SU-DHL-6 (cell line): Measurements from ENCODE around the gene CHMP5.

Experiments used
- H2AFZ ChIP-seq: fragments of 200-600 bp; sonication (generic); 2 replicates; pipeline ENCODE4 v1.6.1; 2014; ENCODE audit warnings: low read depth, mild to moderate bottlenecking, moderate library complexity, mixed read lengths, antibody characterized with exemption, low read length; ENCODE audit not compliant: severe bottlenecking
- H3F3A ChIP-seq: fragments of 200-600 bp; shearing (Covaris generic); 2 replicates; pipeline ENCODE4 v1.6.0; 2016; ENCODE audit warnings: antibody characterized with exemption, mild to moderate bottlenecking; ENCODE audit not compliant: insufficient read depth
- H3K27ac ChIP-seq: fragments of 200-600 bp; sonication (generic); 2 replicates; pipeline ENCODE4 v1.5.1; 2016; ENCODE audit warnings: low read depth, mild to moderate bottlenecking, low read length, moderate library complexity, mixed read lengths
- H3K27me3 ChIP-seq: fragments of 200-600 bp; sonication (generic), shearing (Covaris generic); 2 replicates; pipeline ENCODE4 v1.6.0; 2014; ENCODE audit warnings: mild to moderate bottlenecking, low read length
- H3K36me3 ChIP-seq: fragments of 200-600 bp; sonication (generic); 2 replicates; pipeline ENCODE4 v1.6.1; 2014; ENCODE audit warnings: mild to moderate bottlenecking, low read length, mixed read lengths
- H3K4me2 ChIP-seq: fragments of 300-600, 200-600 bp; shearing (Covaris generic), sonication (generic); 2 replicates; pipeline ENCODE4 v1.6.0; 2014; ENCODE audit warnings: low read length, low read depth, mild to moderate bottlenecking; ENCODE audit not compliant: poor library complexity, severe bottlenecking
- H3K4me3 ChIP-seq: fragments of 200-600 bp; sonication (generic); 2 replicates; pipeline ENCODE4 v1.5.1; 2014; ENCODE audit warnings: antibody characterized with exemption, low read length, mild to moderate bottlenecking, mixed read lengths; ENCODE audit not compliant: insufficient read depth, poor library complexity, severe bottlenecking
- H3K79me2 ChIP-seq: fragments of 200-600 bp; sonication (generic); 2 replicates; pipeline ENCODE4 v1.6.1; 2014; ENCODE audit warnings: mild to moderate bottlenecking, low read length, moderate library complexity; ENCODE audit not compliant: insufficient read depth
- H3K9ac ChIP-seq: fragments of 200-600 bp; sonication (generic); 2 replicates; pipeline ENCODE4 v1.7.0; 2014; ENCODE audit warnings: mild to moderate bottlenecking, low read length
- H3K9me2 ChIP-seq: fragments of 200-600 bp; sonication (generic); replicated peaks from 2 replicates; pipeline ENCODE4 v1.6.1; 2014; ENCODE audit warnings: low read length; ENCODE audit not compliant: insufficient read depth
- H3K9me3 ChIP-seq: fragments of 200-600 bp; sonication (generic); 2 replicates; pipeline ENCODE4 v1.6.1; 2014; ENCODE audit warnings: low read length, mixed read lengths; ENCODE audit not compliant: insufficient read depth
- H4K20me1 ChIP-seq: fragments of 200-600 bp; sonication (generic); 2 replicates; pipeline ENCODE4 v1.6.1; 2014; ENCODE audit warnings: low read depth, mild to moderate bottlenecking, antibody characterized with exemption, low read length, moderate library complexity, mixed read lengths
- CTCF ChIP-seq: fragments of 200-600 bp; sonication (generic); IDR thresholded peaks from one replicate; pipeline ENCODE4 v1.5.1; 2017; ENCODE audit warnings: antibody characterized with exemption, mild to moderate bottlenecking, low read length, moderate library complexity; ENCODE audit not compliant: insufficient read depth, poor library complexity, severe bottlenecking
- EZH2phosphoT487 ChIP-seq: fragments of 200-600 bp; sonication (generic), shearing (Covaris generic); conservative IDR thresholded peaks from 2 replicates; pipeline ENCODE4 v1.6.1; 2018; ENCODE audit warnings: mild to moderate bottlenecking, antibody characterized with exemption, low read length, moderate library complexity, mixed read lengths

The CHMP5 gene

GRCh38 chr9:33242609-33243134 lies 22.2 kb upstream of the CHMP5 start:
- H3K27me3 ChIP-seq, result no peaks in the 10 kb centered on the region
- H3K9me2 ChIP-seq, result no peaks in the 10 kb centered on the region
- H3K9me3 ChIP-seq, result no peaks in the 10 kb centered on the region
- H4K20me1 ChIP-seq, result no peaks in the 10 kb centered on the region
- no peaks in the 10 kb centered on the region for H3F3A ChIP-seq
- no peak overlapping the region for H3K9ac ChIP-seq
- H3K4me3 ChIP-seq, result no peak overlapping the region
- H2AFZ ChIP-seq, result no peak overlapping the region
- H3K4me2 ChIP-seq, result no peak overlapping the region
- no peaks in the 10 kb centered on the region for H3K79me2 ChIP-seq
- no peaks in the 10 kb centered on the region for H3K36me3 ChIP-seq
- H3K27ac ChIP-seq, result no peak overlapping the region
- TF ChIP-seq CTCF (no peak), EZH2phosphoT487 (no peak)

- Histone ChIP-seq H2AFZ (no peak overlapping the region), H3K9me2 (no peaks in the 10 kb centered on the region), H4K20me1 (no peaks in the 10 kb centered on the region), H3K36me3 (no peaks in the 10 kb centered on the region), H3K9me3 (no peaks in the 10 kb centered on the region), H3K79me2 (no peaks in the 10 kb centered on the region), H3K9ac (no peak overlapping the region), H3K27ac (no peak overlapping the region), H3K4me3 (no peak overlapping the region), H3F3A (no peaks in the 10 kb centered on the region), H3K27me3 (no peaks in the 10 kb centered on the region), H3K4me2 (no peak overlapping the region)
- TF ChIP-seq CTCF (no peak), EZH2phosphoT487 (no peak)
Observed at GRCh38 chr9:33244137-33244784, 20.6 kb upstream of the CHMP5 start.

- Histone ChIP-seq H3K36me3 (no peaks in the 10 kb centered on the region), H3K27ac (no peak overlapping the region), H2AFZ (no peak overlapping the region), H3K4me2 (no peak overlapping the region), H3K27me3 (no peaks in the 10 kb centered on the region), H3K9me3 (no peaks in the 10 kb centered on the region), H4K20me1 (no peaks in the 10 kb centered on the region), H3K79me2 (no peaks in the 10 kb centered on the region), H3K4me3 (no peak overlapping the region), H3F3A (peaks cover 4% of the 10 kb centered on the region; the same call in 1 of the 2 replicates), H3K9me2 (no peaks in the 10 kb centered on the region), H3K9ac (no peak overlapping the region)
- TF ChIP-seq CTCF, result no peak
- TF ChIP-seq EZH2phosphoT487, result no peak
Observed at GRCh38 chr9:33245341-33245740, 19.5 kb upstream of the CHMP5 start.
